HepG2 (cell line): ENCODE measurements around the gene SPIN4. TPM values are rescaled to one million over a fixed set of nuclear protein-coding genes. Genes with fewer than 3 reads are reported as not detected.

Experiments
- ATAC-seq: fragments of 200-7000 bp; cut with Tn5 transposase; 3 replicates; pipeline ENCODE4 v1.9.1; 2020; ENCODE audit warnings: mild to moderate bottlenecking, moderate library complexity
- BruUV-seq: library from RNA; stranded (reverse); fragments of 400-500 nt; replicated peaks from 2 replicates; lab custom pipeline; 2021; lab: Mats Ljungman, UMichigan
- CTCF ChIA-PET: fragments of 300-600 bp; formaldehyde crosslinking; extraction: SDS; loops from one replicate; lab custom pipeline; 2021; ENCODE audit warnings: low total read pairs, inconsistent platforms, low intra/inter-chr PET ratio; lab: Yijun Ruan, JAX
- POLR2A ChIA-PET: fragments of 350-600 bp; sonication (Branson Sonifier 250); formaldehyde crosslinking; loops from one replicate; lab custom pipeline; 2020; ENCODE audit warnings: antibody characterized with exemption, inconsistent platforms; lab: Yijun Ruan, JAX
- DNase-seq: peaks from one replicate; pipeline ENCODE4 v3.0.0-alpha.2; 2015; ENCODE audit warnings: low spot score
- FAIRE-seq: peaks from 3 replicates; lab custom pipeline; 2011; peaks lifted over from hg19 to GRCh38; lab: Jason Lieb, UNC
- H2AFZ ChIP-seq: one replicate; pipeline ENCODE4 v1.6.1; 2011; ENCODE audit warnings: low read length, inconsistent platforms
- H3K27ac ChIP-seq: fragments of 300-600 bp; 3 replicates; pipeline ENCODE4 v1.8.0; 2011; ENCODE audit warnings: mixed run types, mild to moderate bottlenecking, mixed read lengths, low read length, inconsistent platforms; ENCODE audit not compliant: insufficient read depth; ENCODE audit errors: extremely low read length
- H3K27me3 ChIP-seq, 2 experiments: fragments of 200-600 bp in 1 of 2; 2 replicates in 1 of 2; 3 replicates in 1 of 2; pipeline versions ENCODE4 v1.6.0 to v1.8.0; 2011; ENCODE audit warnings: low read length in 2 of 2, mild to moderate bottlenecking in 2 of 2, moderate library complexity in 2 of 2, inconsistent platforms in 1 of 2; ENCODE audit not compliant: insufficient read depth in 2 of 2, control insufficient read depth in 1 of 2
- H3K36me3 ChIP-seq, 2 experiments: fragments of 200-600 bp in 1 of 2; replicated peaks in 1 of 2; 2 replicates in 1 of 2; 3 replicates in 1 of 2; pipeline versions ENCODE4 v1.5.1 to v1.8.0; 2011; ENCODE audit warnings: low read length in 2 of 2, inconsistent platforms in 1 of 2; ENCODE audit not compliant: insufficient read depth in 2 of 2, control insufficient read depth in 1 of 2
- H3K4me1 ChIP-seq: 2 replicates; pipeline ENCODE4 v1.5.1; 2012; ENCODE audit warnings: low read length, inconsistent platforms; ENCODE audit not compliant: insufficient read depth
- H3K4me2 ChIP-seq: 2 replicates; pipeline ENCODE4 v1.6.0; 2011; ENCODE audit warnings: low read depth, low read length, inconsistent platforms
- H3K4me3 ChIP-seq, 3 experiments: fragments of 200-600 bp in 1 of 3; sonication (generic), shearing (Covaris generic) in 1 of 3; replicated peaks in 1 of 3; 2 replicates each; pipeline ENCODE4 v1.5.1; 2011 to 2016; ENCODE audit warnings: low read length in 3 of 3, inconsistent platforms in 2 of 3, low read depth in 2 of 3, mild to moderate bottlenecking in 2 of 3, control low read depth in 1 of 3, mixed read lengths in 1 of 3; ENCODE audit not compliant: insufficient read depth in 1 of 3
- H3K79me2 ChIP-seq: one replicate; pipeline ENCODE4 v1.6.1; 2011; ENCODE audit warnings: low read length, inconsistent platforms; ENCODE audit not compliant: insufficient read depth
- H3K9ac ChIP-seq: 2 replicates; pipeline ENCODE4 v1.6.0; 2011; ENCODE audit warnings: mild to moderate bottlenecking, low read depth, low read length, inconsistent platforms; ENCODE audit not compliant: insufficient read depth
- H3K9me3 ChIP-seq: 2 replicates; pipeline ENCODE4 v1.5.1; 2012; ENCODE audit warnings: mild to moderate bottlenecking, low read length
- H4K20me1 ChIP-seq: 2 replicates; pipeline ENCODE4 v1.6.0; 2011; ENCODE audit warnings: inconsistent platforms, mild to moderate bottlenecking, low read length, moderate library complexity; ENCODE audit not compliant: insufficient read depth
- GATAD1 ChIP-seq: IDR thresholded peaks from 2 replicates; pipeline ENCODE4 v1.6.1; 2016; ENCODE audit warnings: missing genetic modification reagents, missing compliant biosample characterization
- HMG20A ChIP-seq: IDR thresholded peaks from 2 replicates; pipeline ENCODE4 v1.6.1; 2016; ENCODE audit warnings: borderline replicate concordance
- HNF4G ChIP-seq, 2 experiments: sonication (generic) in 1 of 2; formaldehyde crosslinking in 1 of 2; IDR thresholded peaks; 2 replicates each; pipeline versions ENCODE4 v1.4.0 to v1.6.1; 2011 to 2020; ENCODE audit warnings: borderline replicate concordance in 2 of 2, low read depth in 2 of 2, mild to moderate bottlenecking in 2 of 2, low read length in 1 of 2, missing genetic modification reagents in 1 of 2, moderate library complexity in 1 of 2
- MAFG ChIP-seq: sonication (generic); formaldehyde crosslinking; IDR thresholded peaks from 2 replicates; pipeline ENCODE4 v1.5.1; 2020; ENCODE audit warnings: mild to moderate bottlenecking, missing genetic modification reagents
- MAFK ChIP-seq, 2 experiments: IDR thresholded peaks in 1 of 2; conservative IDR thresholded peaks in 1 of 2; 2 replicates each; pipeline ENCODE4 v1.6.1; 2011; ENCODE audit warnings: improper control_type of control experiment in 2 of 2, low read length in 2 of 2
- MBD4 ChIP-seq: IDR thresholded peaks from 2 replicates; pipeline ENCODE4 v1.6.1; 2012; ENCODE audit warnings: low read length, inconsistent platforms, borderline replicate concordance
- PLRG1 ChIP-seq: fragments of 450-650 bp; conservative IDR thresholded peaks from 2 replicates; pipeline ENCODE4 v1.6.1; 2016
- SIN3B ChIP-seq: fragments of 150-350 bp; IDR thresholded peaks from 2 replicates; pipeline ENCODE4 v1.6.1; 2014; ENCODE audit warnings: low read length
- ZIK1 ChIP-seq: sonication (generic); formaldehyde crosslinking; IDR thresholded peaks from 2 replicates; pipeline ENCODE4 v1.5.0; 2020; ENCODE audit warnings: mild to moderate bottlenecking, low read depth, missing genetic modification reagents, borderline replicate concordance
- ZNF160 ChIP-seq: sonication (generic); formaldehyde crosslinking; IDR thresholded peaks from 2 replicates; pipeline ENCODE4 v1.8.0; 2022; ENCODE audit warnings: mild to moderate bottlenecking, inconsistent platforms, missing genetic modification reagents
- ZNF264 ChIP-seq: sonication (generic); formaldehyde crosslinking; IDR thresholded peaks from 2 replicates; pipeline ENCODE4 v1.4.0; 2020; ENCODE audit warnings: missing genetic modification reagents
- ZNF331 ChIP-seq: sonication (generic); formaldehyde crosslinking; IDR thresholded peaks from 2 replicates; pipeline ENCODE4 v1.4.0; 2020; ENCODE audit warnings: missing genetic modification reagents
- ZNF441 ChIP-seq: sonication (generic); formaldehyde crosslinking; IDR thresholded peaks from 2 replicates; pipeline ENCODE4 v1.7.0; 2021; ENCODE audit warnings: missing genetic modification reagents, borderline replicate concordance
- in situ Hi-C: cut with HindIII; loops from 2 replicates; pipeline ENCODE4 v1.10.0; 2017; ENCODE audit warnings: low pct_unique_long_range_greater_than_20kb; ENCODE audit not compliant: extremely low pct_ligation_motif_present
- intact Hi-C: fragments of 100-400 bp; cut with micrococcal nuclease; formaldehyde crosslinking; loops from one replicate; pipeline ENCODE4 v1.10.0; 2022; ENCODE audit not compliant: unreplicated experiment
- polyA plus RNA-seq, 8 experiments: library from polyadenylated mRNA; depleted of rRNA in 3 of 8; stranded (reverse) in 7 of 8; unstranded in 1 of 8; fragments of >200 nt; fragmentation: Illumina TruSeq in 4 of 8; extraction: Trizol in 4 of 8; gene quantifications; 2 replicates each; pipeline versions ENCODE4 v1.2.1 to v1.2.3, GENCODE V29; 2011 to 2016; ENCODE audit warnings: low read depth in 4 of 8, missing spikeins in 1 of 8, mixed read lengths in 1 of 8; ENCODE audit not compliant: insufficient read depth in 1 of 8
- total RNA-seq, 5 experiments: library from RNA; depleted of rRNA; stranded (reverse); fragments of >200 nt; fragmentation: Illumina TruSeq; extraction: Trizol; gene quantifications; 2 replicates each; pipeline ENCODE4 v1.2.3, GENCODE V29; 2016; ENCODE audit warnings: low read depth in 1 of 5
- TF ChIP-seq, protein P1 (sequence below): IDR thresholded peaks from 2 replicates; pipeline ENCODE4 v1.6.1; 2016; ENCODE audit warnings: mild to moderate bottlenecking
- TF ChIP-seq, protein P2 (sequence below): sonication (generic); formaldehyde crosslinking; IDR thresholded peaks from 2 replicates; pipeline ENCODE4 v1.9.0; 2021; ENCODE audit warnings: missing genetic modification reagents, borderline replicate concordance
- TF ChIP-seq, protein P3 (sequence below): sonication (generic); formaldehyde crosslinking; IDR thresholded peaks from 2 replicates; pipeline ENCODE4 v1.4.0; 2020; ENCODE audit warnings: low read depth, mild to moderate bottlenecking, missing genetic modification reagents

Gene SPIN4
- total and polyA plus RNA-seq, 2 of the 13 experiments (the other 11 are each of a cell fraction or from before 2014, with no cell fraction given): 1.9 to 2.6 TPM

DNA sequence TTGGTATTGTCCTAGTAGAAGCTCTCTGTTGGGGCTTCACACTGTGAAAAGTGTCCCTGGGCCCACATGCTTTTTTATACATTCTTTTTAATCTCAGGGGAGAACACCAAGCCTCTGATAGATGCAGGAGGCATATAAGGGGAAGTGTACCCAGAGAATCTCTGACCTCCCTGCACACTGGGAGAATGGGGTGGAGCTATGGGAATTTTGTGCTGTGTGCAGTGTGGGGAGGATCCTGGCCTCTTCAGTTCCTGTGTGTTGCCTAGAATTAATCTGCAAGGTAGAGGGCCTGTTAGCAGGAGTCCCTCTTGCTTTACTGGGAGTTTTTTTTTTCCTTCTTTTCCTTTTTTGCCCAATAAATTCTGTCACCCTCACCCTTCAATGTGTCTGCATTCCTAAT lies 49.2 kb upstream of the SPIN4 start:
- POLR2A ChIA-PET: no interaction called here
- H4K20me1 ChIP-seq: no peaks in the 10 kb centered on the region
- FAIRE-seq: no peak
- DNase-seq: no peak
- H3K79me2 ChIP-seq: no peaks in the 10 kb centered on the region
- H3K27me3 ChIP-seq: no peaks in the 10 kb centered on the region
- in situ Hi-C loops: no loop called here
- no peak overlapping the region for H3K4me2 ChIP-seq
- H3K4me3 ChIP-seq: no peak overlapping the region
- H3K27ac ChIP-seq: no peak overlapping the region
- TF ChIP-seq ZNF264 (CRISPR knock-in tag): no peak
- no peak for TF ChIP-seq HMG20A
- TF ChIP-seq MAFK (conservative IDR thresholded peaks at IDR 0.05 in 1 of 2, IDR thresholded peaks at IDR 0.05 in 1 of 2; ENCODE audit: low read length in 2 of 2): no peak
- no peak for TF ChIP-seq SIN3B
- TF ChIP-seq ZIK1 (CRISPR knock-in tag): no peak
- TF ChIP-seq, protein P1, sequence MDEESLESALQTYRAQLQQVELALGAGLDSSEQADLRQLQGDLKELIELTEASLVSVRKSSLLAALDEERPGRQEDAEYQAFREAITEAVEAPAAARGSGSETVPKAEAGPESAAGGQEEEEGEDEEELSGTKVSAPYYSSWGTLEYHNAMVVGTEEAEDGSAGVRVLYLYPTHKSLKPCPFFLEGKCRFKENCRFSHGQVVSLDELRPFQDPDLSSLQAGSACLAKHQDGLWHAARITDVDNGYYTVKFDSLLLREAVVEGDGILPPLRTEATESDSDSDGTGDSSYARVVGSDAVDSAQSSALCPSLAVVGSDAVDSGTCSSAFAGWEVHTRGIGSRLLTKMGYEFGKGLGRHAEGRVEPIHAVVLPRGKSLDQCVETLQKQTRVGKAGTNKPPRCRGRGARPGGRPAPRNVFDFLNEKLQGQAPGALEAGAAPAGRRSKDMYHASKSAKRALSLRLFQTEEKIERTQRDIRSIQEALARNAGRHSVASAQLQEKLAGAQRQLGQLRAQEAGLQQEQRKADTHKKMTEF (CRISPR knock-in tag): no peak
- TF ChIP-seq MAFG (CRISPR knock-in tag): no peak
- TF ChIP-seq, protein P2, sequence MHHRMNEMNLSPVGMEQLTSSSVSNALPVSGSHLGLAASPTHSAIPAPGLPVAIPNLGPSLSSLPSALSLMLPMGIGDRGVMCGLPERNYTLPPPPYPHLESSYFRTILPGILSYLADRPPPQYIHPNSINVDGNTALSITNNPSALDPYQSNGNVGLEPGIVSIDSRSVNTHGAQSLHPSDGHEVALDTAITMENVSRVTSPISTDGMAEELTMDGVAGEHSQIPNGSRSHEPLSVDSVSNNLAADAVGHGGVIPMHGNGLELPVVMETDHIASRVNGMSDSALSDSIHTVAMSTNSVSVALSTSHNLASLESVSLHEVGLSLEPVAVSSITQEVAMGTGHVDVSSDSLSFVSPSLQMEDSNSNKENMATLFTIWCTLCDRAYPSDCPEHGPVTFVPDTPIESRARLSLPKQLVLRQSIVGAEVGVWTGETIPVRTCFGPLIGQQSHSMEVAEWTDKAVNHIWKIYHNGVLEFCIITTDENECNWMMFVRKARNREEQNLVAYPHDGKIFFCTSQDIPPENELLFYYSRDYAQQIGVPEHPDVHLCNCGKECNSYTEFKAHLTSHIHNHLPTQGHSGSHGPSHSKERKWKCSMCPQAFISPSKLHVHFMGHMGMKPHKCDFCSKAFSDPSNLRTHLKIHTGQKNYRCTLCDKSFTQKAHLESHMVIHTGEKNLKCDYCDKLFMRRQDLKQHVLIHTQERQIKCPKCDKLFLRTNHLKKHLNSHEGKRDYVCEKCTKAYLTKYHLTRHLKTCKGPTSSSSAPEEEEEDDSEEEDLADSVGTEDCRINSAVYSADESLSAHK (CRISPR knock-in tag): no peak
- no peak for TF ChIP-seq ZNF441 (CRISPR knock-in tag)
- TF ChIP-seq, protein P3, sequence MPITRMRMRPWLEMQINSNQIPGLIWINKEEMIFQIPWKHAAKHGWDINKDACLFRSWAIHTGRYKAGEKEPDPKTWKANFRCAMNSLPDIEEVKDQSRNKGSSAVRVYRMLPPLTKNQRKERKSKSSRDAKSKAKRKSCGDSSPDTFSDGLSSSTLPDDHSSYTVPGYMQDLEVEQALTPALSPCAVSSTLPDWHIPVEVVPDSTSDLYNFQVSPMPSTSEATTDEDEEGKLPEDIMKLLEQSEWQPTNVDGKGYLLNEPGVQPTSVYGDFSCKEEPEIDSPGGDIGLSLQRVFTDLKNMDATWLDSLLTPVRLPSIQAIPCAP (CRISPR knock-in tag): no peak
- no peak for TF ChIP-seq ZNF160 (CRISPR knock-in tag)
- no peak for TF ChIP-seq PLRG1
- TF ChIP-seq ZNF331 (CRISPR knock-in tag): no peak
- TF ChIP-seq GATAD1 (CRISPR knock-in tag): no peak
- no peak for TF ChIP-seq MBD4
- no peak for TF ChIP-seq HNF4G (IDR thresholded peaks at IDR 0.05; ENCODE audit: borderline replicate concordance, low read depth, low read length)
- no peak for TF ChIP-seq HNF4G (CRISPR knock-in tag; IDR thresholded peaks at IDR 0.05; ENCODE audit: borderline replicate concordance, low read depth)
- no peaks in the 10 kb centered on the region for H3K4me1 ChIP-seq
- intact Hi-C loops: no loop called here
- H3K36me3 ChIP-seq: no peaks in the 10 kb centered on the region
- H3K9me3 ChIP-seq: no peaks in the 10 kb centered on the region
- CTCF ChIA-PET: no interaction called here
- no peak for ATAC-seq
- no peak overlapping the region for H2AFZ ChIP-seq
- BruUV-seq: no TSS peak
- H3K9ac ChIP-seq: no peak overlapping the region
